HK-2 (cell line): ENCODE measurements around the gene GNB5.
"Not testable (repeated sequence)": the region's sequence is repeated elsewhere in the genome, so short reads cannot be mapped to it uniquely, and the experiment has no call there.

ENCODE experiments used
- DNase-seq: peaks from one replicate; pipeline ENCODE4 v3.0.0-alpha.2; 2018; ENCODE audit not compliant: unreplicated experiment

GNB5 gene

GRCh38 chr15:52112203-52112750 lies 78.9 kb downstream of the GNB5 start:
- no peak for DNase-seq

DNA sequence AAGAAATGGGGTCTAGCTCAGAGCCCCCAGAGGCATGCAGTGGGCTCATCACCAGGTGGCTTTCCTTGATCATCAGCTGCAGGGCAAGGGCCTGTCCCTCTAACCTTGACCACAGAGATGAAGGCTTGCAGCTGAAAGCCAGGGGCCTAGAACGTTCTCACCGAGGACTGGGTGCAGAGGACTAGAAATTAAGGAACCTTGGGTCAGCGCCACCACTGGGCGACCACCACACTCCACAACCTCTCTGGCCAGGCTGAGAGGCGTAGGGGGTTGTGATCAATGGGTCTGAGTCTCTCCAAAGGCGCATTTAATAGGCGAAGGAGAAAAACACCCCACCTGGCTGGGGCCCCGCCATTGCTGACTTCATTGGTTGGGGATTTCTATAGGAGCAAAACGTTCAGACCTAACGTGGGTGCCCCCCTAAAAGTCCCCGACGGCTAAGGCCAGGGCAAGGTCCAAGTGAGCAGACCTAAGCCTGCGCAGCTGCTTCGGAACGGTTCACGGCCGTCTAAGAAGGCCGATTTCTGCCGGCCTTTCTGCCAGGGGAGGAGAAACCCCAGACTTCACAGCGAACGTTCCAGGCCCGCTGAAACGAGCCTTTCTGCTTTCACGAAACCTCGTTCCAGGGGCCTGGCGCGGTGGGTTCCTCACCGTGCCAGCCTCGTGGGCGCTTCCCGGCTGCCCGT lies 79.5 kb downstream of the GNB5 start:
- DNase-seq = no peak

- DNase-seq = no peak
Measured at GRCh38 chr15:52109559-52110451, 81.4 kb downstream of the GNB5 start.

- DNase-seq = no peak
Measured at GRCh38 chr15:52107238-52107637, 84.0 kb downstream of the GNB5 start.

- no peak for DNase-seq
Measured at GRCh38 chr15:52106641-52107040, 84.6 kb downstream of the GNB5 start.

DNA sequence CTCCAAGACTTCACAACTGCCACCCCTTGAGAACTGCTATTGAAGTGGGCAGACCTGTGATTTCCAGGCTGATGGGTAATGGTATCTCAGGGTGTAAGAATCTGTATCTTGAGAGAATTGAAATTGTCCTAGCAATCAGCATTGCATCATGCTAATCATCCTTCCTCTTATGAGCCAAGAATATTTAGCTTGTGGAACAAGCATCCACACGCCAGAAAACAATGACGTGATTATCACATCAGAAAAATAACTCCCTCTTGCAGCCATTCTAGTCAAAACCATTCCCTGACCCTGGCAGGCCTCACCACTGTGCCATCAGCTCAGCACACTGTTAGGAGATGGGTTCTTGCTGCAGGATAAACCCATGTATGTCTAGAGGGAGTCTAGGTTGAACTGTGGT lies 85.3 kb downstream of the GNB5 start:
- DNase-seq = no peak

DNA sequence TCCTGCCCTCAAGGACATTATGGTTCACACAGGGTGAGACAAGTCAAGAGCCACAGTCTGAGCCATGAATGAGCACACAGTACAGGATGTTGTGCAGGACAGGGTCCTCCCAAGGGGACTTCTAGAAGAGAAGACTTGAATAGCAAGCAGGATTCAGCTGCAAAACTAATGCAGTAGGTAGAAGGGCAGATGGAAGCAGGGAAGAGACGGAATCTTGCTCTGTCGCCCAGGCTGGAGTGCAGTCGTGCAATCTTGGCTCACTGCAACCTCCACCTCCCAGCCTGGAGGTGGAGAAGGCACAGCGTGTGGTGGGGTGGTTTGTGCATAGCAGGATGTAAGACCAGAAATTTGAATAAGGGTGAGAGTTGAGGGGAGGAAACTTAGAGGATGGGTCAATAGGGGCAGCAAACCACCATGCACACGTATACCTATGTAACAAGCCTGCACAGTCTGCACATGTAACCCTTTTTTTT lies 86.6 kb downstream of the GNB5 start:
- no peak for DNase-seq

- DNase-seq = peak; percentile 48
Measured at GRCh38 chr15:52103217-52104207, 87.7 kb downstream of the GNB5 start.

DNA sequence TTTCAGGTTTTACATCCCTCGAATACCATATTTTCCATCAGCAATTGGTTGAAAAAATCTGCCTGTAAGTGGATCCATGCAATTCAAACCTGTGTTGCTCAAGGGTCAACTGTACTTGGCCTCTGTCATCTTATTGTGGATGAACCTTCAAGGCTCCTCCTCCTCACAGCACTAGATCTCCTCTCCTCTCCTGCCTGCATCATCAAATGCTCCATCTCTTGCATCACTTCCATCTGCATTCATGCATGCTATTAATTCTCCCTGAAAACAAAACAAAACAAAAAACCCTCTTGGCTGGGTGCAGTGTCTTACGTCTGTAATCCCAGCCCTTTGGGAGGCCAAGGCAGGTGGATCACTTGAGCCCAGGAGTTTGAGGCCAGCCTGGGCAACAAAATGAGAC lies 88.7 kb downstream of the GNB5 start:
- no peak for DNase-seq

- no peak for DNase-seq
Measured at GRCh38 chr15:52101542-52102323, 89.5 kb downstream of the GNB5 start.

GRCh38 chr15:52100807-52101442 lies 90.3 kb downstream of the GNB5 start:
- peak; percentile 52 for DNase-seq

GRCh38 chr15:52099651-52100272 lies 91.4 kb downstream of the GNB5 start:
- no peak for DNase-seq

DNA sequence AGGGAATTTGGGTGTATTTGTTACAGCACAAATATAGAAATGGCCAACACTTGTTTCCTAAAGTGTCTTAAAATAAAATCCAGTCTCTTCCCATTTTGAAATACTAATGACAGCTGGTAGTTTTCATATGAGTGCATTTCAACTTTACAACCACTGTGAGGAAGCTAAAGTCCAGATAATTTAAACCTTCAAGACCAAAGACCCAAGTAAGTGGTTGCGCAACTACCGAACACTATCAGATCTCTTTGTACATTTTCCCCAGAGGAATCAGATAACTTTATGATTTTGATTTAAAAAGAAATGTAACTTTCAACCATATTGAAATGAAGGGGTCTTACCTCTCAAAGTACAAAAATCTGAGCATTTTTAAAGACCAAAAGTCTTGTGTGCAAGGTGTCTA lies 92.9 kb downstream of the GNB5 start:
- no peak for DNase-seq

DNA sequence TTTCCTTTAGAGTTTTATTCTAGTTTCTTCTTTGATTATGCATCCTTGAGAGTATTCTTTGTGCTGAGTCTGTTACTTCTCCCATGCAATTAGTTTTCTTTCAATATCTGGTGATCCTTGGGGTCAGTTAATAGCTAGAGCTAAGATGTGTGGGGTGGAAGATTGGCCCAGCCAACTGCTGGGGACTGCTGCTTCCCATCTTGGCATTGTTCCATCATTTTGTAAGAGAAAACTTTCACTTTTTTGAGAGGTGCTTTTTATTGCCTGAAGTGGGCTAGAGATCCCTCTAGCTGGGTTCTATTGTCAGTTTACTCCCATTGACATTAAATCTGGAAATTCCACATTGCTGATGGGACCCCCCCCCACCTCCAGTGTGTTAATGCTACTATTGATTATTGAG lies 94.0 kb downstream of the GNB5 start:
- no peak for DNase-seq

GRCh38 chr15:52096536-52096935 lies 94.7 kb downstream of the GNB5 start:
- not testable (repeated sequence) for DNase-seq

GRCh38 chr15:52095597-52096262 lies 95.5 kb downstream of the GNB5 start:
- DNase-seq = no peak

- DNase-seq = no peak
Measured at GRCh38 chr15:52094811-52095584, 96.2 kb downstream of the GNB5 start.
